Peyer's patch (tissue), 4 donors: ENCODE results near the gene FAM25G. TPM values are rescaled to one million over a fixed set of nuclear protein-coding genes. Genes with fewer than 3 reads are reported as not detected.
"Not testable (repeated sequence)": the region's sequence is repeated elsewhere in the genome, so short reads cannot be mapped to it uniquely, and the experiment has no call there.

Source experiments
- DNase-seq, 3 donors: peaks; one replicate each; pipeline ENCODE4 v3.0.0-alpha.2; 2017 to 2019
- H3K27ac ChIP-seq, 4 donors: fragments of 200-600 bp; sonication (generic); one replicate each; pipeline ENCODE4 v1.5.1; 2016 to 2019
- H3K27me3 ChIP-seq, 2 donors: fragments of 200-600 bp; sonication (generic); one replicate each; pipeline ENCODE4 v1.5.1; 2019
- H3K36me3 ChIP-seq, 3 donors: fragments of 200-600 bp; sonication (generic); one replicate each; pipeline ENCODE4 v1.5.1; 2016 to 2019
- H3K4me1 ChIP-seq, 4 donors: fragments of 200-600 bp; sonication (generic); one replicate each; pipeline ENCODE4 v1.5.1; 2016 to 2019
- H3K4me3 ChIP-seq, 4 donors: fragments of 200-600 bp; sonication (generic); 1 replicate in 3 of 4; 2 replicates in 1 of 4; pipeline ENCODE4 v1.5.1; 2016 to 2019; ENCODE audit warnings: mild to moderate bottlenecking in 1 of 4
- H3K9me3 ChIP-seq, 4 donors: fragments of 200-600 bp; sonication (generic); one replicate each; pipeline ENCODE4 v1.5.1; 2016 to 2019; ENCODE audit warnings: mild to moderate bottlenecking in 1 of 4
- total RNA-seq, 4 donors: library from RNA; depleted of rRNA; stranded (reverse); fragments of >200 nt; gene quantifications; one replicate each; pipeline ENCODE4 v1.1.0, GENCODE V29; 2016

FAM25G gene
- not detected for total RNA-seq

GRCh38 chr10:47491600-47491999 is at the start of gene FAM25G:
FAM25G (minus strand) TSS chr10:47491700; CDS start chr10:47491674, 26 bp downstream.
- H3K4me3 ChIP-seq, H3K27me3 ChIP-seq, H3K27ac ChIP-seq, H3K36me3 ChIP-seq, DNase-seq, H3K4me1 ChIP-seq, H3K9me3 ChIP-seq: not testable (repeated sequence)

- H3K9me3 ChIP-seq, H3K27me3 ChIP-seq, DNase-seq: not testable (repeated sequence)
Observed at GRCh38 chr10:47536430-47536829, 44.9 kb upstream of the FAM25G start.

GRCh38 chr10:47523475-47523874 is 32.0 kb upstream of the FAM25G start, which contains the start of gene AGAP9:
AGAP9 (minus strand) TSS chr10:47523638; CDS start chr10:47523526, 112 bp downstream.
- H3K27me3 ChIP-seq, H3K4me3 ChIP-seq, H3K9me3 ChIP-seq, DNase-seq, H3K36me3 ChIP-seq, H3K4me1 ChIP-seq, H3K27ac ChIP-seq: not testable (repeated sequence)

More at GRCh38 chr10:47536430-47536829, 44.9 kb upstream of the FAM25G start:
- H3K4me1 ChIP-seq, H3K36me3 ChIP-seq, H3K4me3 ChIP-seq, H3K27ac ChIP-seq: not testable (repeated sequence)

GRCh38 chr10:47502313-47502712 is 10.8 kb upstream of the FAM25G start:
- not testable (repeated sequence) for H3K27me3 ChIP-seq, H3K4me3 ChIP-seq, H3K9me3 ChIP-seq, H3K36me3 ChIP-seq, H3K27ac ChIP-seq, DNase-seq, H3K4me1 ChIP-seq

- H3K27ac ChIP-seq, DNase-seq: not testable (repeated sequence)
Observed at GRCh38 chr10:47494226-47494625, 2.7 kb upstream of the FAM25G start.

GRCh38 chr10:47489630-47490029 is 1.9 kb downstream of the FAM25G start:
- not testable (repeated sequence) for DNase-seq, H3K27me3 ChIP-seq, H3K4me3 ChIP-seq, H3K4me1 ChIP-seq, H3K9me3 ChIP-seq, H3K27ac ChIP-seq, H3K36me3 ChIP-seq

More at GRCh38 chr10:47494226-47494625, 2.7 kb upstream of the FAM25G start:
- not testable (repeated sequence) for H3K27me3 ChIP-seq, H3K36me3 ChIP-seq, H3K4me1 ChIP-seq, H3K4me3 ChIP-seq, H3K9me3 ChIP-seq

GRCh38 chr10:47485943-47486342 is 5.6 kb downstream of the FAM25G start:
- not testable (repeated sequence) for H3K4me3 ChIP-seq, H3K36me3 ChIP-seq, H3K27me3 ChIP-seq, H3K9me3 ChIP-seq, H3K27ac ChIP-seq, DNase-seq, H3K4me1 ChIP-seq

GRCh38 chr10:47484786-47485185 is 6.7 kb downstream of the FAM25G start:
- H3K27me3 ChIP-seq, H3K27ac ChIP-seq, H3K4me3 ChIP-seq, H3K9me3 ChIP-seq, H3K4me1 ChIP-seq, DNase-seq, H3K36me3 ChIP-seq: not testable (repeated sequence)

- not testable (repeated sequence) for H3K9me3 ChIP-seq, DNase-seq, H3K27me3 ChIP-seq, H3K4me3 ChIP-seq, H3K27ac ChIP-seq, H3K36me3 ChIP-seq, H3K4me1 ChIP-seq
Observed at GRCh38 chr10:47483923-47484322, 7.6 kb downstream of the FAM25G start, which contains the start of gene ANXA8. ANXA8 (minus strand) TSS chr10:47484115; CDS start chr10:47483933, 182 bp downstream.

GRCh38 chr10:47482367-47482766 is 9.1 kb downstream of the FAM25G start:
- H3K4me3 ChIP-seq, H3K27ac ChIP-seq, DNase-seq, H3K27me3 ChIP-seq, H3K36me3 ChIP-seq, H3K9me3 ChIP-seq, H3K4me1 ChIP-seq: not testable (repeated sequence)

- H3K36me3 ChIP-seq, H3K27me3 ChIP-seq, H3K4me3 ChIP-seq, H3K9me3 ChIP-seq, H3K4me1 ChIP-seq, DNase-seq, H3K27ac ChIP-seq: not testable (repeated sequence)
Observed at GRCh38 chr10:47481768-47482181, 9.7 kb downstream of the FAM25G start.

- H3K4me1 ChIP-seq, H3K27ac ChIP-seq, H3K4me3 ChIP-seq, H3K27me3 ChIP-seq, H3K9me3 ChIP-seq, DNase-seq, H3K36me3 ChIP-seq: not testable (repeated sequence)
Observed at GRCh38 chr10:47481182-47481766, 10.2 kb downstream of the FAM25G start.

- DNase-seq, H3K36me3 ChIP-seq, H3K4me1 ChIP-seq, H3K27me3 ChIP-seq, H3K27ac ChIP-seq, H3K9me3 ChIP-seq, H3K4me3 ChIP-seq: not testable (repeated sequence)
Observed at GRCh38 chr10:47480133-47480532, 11.4 kb downstream of the FAM25G start.

GRCh38 chr10:47478114-47478513 is 13.4 kb downstream of the FAM25G start:
- not testable (repeated sequence) for H3K36me3 ChIP-seq, H3K4me3 ChIP-seq, H3K4me1 ChIP-seq, H3K9me3 ChIP-seq, H3K27ac ChIP-seq, DNase-seq, H3K27me3 ChIP-seq

GRCh38 chr10:47477078-47477477 is 14.4 kb downstream of the FAM25G start:
- not testable (repeated sequence) for H3K4me1 ChIP-seq, H3K27me3 ChIP-seq, H3K36me3 ChIP-seq

GRCh38 chr10:47475101-47475500 is 16.4 kb downstream of the FAM25G start:
- not testable (repeated sequence) for DNase-seq, H3K27ac ChIP-seq, H3K4me1 ChIP-seq, H3K4me3 ChIP-seq, H3K36me3 ChIP-seq, H3K9me3 ChIP-seq, H3K27me3 ChIP-seq

More at GRCh38 chr10:47477078-47477477, 14.4 kb downstream of the FAM25G start:
- not testable (repeated sequence) for H3K27ac ChIP-seq, DNase-seq, H3K4me3 ChIP-seq, H3K9me3 ChIP-seq
